ENCODE measurements around the gene SERGEF.

Gene SERGEF

DNA sequence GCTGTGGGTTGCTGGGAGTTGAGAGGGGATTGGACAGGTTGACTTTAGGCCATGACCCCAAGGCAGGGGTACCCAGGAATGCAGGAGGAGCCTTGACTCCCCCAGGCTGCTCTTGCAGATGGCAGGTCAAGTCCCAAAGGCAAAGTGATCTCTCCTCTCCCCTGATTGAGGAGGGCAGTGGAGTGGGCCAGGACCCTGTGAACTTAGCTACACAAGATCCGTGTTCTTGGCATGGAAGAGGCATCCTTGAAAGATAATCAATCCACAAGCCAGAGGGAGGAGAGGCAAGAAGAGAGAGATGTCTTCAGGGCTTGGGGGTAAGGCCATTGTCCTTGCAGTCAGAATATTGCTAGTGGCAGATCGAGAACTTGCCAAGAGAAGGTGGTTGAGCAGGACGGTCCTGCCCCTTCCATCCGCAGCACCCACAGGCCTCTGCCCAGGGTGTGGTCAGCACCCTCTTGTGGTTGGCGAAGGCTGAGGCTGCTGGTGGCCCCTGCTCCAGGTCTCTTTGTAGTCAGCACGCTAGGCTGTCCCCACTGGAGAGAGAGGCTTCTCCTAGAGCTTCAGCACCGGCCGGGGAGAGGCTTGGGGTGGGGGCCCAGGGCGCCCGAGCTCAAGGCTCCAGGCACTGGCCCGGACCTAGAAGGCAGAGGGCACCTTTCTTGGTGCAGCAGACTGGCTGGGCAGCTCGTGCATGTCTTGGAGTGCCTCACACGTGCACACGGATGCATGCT, 232.8 kb downstream of the SERGEF start:
- DNase-seq, result no peak

DNA sequence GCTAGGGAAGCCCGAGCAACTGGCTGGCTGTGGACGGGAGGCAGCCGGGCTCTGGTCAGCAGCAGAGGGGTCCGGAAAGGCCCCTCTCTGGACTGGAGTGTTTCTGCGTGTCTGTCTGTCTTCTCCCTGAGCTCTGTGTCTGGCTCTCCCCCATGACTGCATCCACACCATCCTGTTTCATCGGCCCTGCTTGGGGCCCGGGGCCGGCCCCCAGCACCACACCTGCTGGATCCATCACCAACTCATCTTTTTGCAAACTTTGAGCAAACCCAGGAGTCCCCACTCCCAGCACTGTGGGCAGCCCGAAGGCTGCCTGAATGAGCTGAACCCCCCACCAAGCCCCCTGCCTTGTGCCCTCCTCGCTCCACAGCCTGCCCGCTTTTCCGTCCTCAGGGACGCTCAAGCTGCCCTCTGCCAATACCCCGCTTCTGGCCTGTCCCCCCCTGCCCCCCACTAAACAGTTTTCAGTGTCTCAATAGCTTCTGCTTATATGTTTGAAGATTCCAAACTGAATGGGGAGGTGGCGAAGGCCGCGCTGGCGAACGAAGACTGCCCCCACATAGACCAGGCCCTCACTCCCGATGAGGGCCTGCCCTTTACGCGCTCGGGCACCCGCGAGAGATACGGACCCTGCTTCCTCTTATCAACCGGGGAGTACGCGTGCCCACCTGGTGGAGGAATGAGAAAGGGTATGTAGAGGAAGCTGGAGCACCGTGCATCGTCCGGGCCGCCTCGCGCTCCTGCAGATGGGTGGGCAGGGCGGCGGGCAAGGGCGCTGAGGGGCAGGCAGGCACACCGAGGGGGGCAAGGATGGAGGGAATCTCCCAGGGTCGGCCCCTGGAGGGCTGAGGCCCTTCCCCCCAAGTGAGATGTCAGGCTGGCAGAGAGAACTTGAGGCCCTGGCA, 233.6 kb downstream of the SERGEF start:
- no peak for DNase-seq

GRCh38 chr11:17778352-17778751, 234.5 kb downstream of the SERGEF start:
- no peak for DNase-seq

DNA sequence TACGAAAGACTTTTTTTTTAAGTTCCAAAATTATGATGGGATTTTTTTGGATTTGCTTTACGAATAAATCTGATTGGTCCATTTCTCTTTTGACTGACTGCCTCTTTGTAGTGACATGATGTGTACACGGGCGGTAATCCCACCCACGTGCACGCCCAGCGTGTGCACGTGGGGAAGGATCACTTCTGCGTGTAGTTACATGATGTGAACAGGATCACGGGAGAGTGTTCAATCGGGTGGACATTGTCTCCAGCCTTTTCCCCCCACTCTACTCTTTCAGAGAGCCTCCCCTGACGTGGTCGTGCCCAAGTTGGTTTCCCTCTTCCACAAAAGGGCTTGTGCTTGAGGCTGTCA, 235.1 kb downstream of the SERGEF start:
- DNase-seq, result no peak

GRCh38 chr11:17777086-17777737, 235.6 kb downstream of the SERGEF start:
- DNase-seq, result no peak

GRCh38 chr11:17776212-17776875, 236.5 kb downstream of the SERGEF start:
- no peak for DNase-seq

- no peak for DNase-seq
Measured at GRCh38 chr11:17775507-17776211, 237.2 kb downstream of the SERGEF start.

DNA sequence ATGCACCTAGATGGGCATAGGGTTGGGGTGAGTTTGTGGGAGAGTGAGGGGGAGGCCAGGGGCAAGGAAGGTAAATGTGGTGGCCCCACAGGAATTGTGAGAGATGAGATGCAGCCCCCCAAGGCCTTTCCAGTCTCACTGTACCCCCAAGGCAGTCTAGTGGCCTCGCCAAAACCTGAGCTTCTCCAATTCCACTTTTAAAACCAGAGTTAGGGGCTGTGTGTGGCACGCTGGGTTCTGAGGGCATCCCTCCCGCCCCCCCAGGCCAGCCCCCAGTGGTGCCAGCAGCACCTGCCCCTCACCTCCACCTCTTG, 237.9 kb downstream of the SERGEF start:
- DNase-seq, result no peak

GRCh38 chr11:17774232-17775034, 238.4 kb downstream of the SERGEF start:
- no peak for DNase-seq

DNA sequence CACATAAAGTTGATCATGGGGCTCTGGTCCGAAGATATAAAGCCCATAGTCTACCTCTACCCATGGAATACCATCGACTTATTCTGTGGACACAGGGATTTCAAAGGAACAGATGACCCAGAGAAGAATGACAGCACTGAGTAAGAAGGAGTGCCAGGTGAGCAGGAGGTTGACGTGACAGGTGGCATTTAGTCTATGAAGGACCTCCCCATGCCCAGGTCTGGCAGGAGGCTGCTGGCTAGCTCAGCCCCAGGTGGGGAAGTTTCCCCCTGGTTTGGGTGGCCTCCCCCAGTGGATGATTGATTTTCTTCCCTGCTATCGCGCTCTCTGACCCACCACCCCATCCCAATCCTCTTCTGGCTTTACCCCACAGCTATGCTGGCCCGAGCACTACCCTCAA, 239.2 kb downstream of the SERGEF start:
- DNase-seq, result no peak

- DNase-seq, result no peak
Measured at GRCh38 chr11:17772704-17773600, 239.9 kb downstream of the SERGEF start.

- DNase-seq, result no peak
Measured at GRCh38 chr11:17771841-17772401, 240.9 kb downstream of the SERGEF start.

DNA sequence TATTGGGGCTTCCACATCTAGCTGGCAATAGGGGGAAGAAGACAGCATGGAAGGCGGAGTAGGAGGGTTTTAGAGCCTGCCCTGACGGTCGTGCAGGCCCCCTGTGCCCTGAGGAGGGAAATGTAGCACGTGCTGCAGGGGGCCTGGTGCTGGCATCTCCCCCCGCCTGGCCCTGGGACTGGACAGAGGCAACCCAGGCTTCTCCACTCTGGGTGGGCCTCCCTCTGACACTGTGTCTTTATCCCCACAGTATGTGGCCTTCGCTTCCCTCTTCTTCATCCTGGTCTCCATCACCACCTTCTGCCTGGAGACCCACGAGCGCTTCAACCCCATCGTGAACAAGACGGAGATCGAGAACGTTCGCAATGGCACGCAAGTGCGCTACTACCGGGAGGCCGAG, 241.4 kb downstream of the SERGEF start:
- no peak for DNase-seq

GRCh38 chr11:17770917-17771316, 241.9 kb downstream of the SERGEF start:
- no peak for DNase-seq

DNA sequence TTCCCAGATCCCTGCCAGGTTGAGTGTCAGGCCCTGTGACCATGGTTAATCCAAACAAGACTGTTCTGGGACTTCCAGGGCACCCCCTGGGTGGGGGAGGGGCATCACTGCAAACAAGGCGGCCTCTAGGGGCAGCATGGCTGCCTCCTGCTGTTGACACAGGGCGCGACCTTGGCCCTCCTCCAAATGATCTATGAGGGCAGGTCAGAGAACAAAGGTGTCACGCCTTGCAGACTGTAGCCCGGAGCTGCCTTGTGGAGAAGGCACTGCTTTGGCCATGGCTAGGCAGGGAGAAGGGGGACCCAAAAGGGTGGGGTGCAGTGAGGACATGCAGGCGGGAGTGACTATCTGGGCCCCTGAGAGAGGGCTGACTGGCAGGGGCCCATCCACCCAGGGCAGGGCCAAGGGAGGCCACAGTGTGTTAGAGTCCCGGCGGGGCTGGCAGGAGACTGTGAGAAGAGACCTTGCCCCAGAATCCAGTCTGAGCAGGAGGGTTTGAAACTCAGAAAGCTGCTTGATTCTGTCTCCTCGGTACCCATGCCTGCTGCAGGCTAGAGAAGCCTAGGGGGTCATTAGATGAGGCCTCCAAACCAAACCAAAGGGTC, 242.7 kb downstream of the SERGEF start:
- no peak for DNase-seq

DNA sequence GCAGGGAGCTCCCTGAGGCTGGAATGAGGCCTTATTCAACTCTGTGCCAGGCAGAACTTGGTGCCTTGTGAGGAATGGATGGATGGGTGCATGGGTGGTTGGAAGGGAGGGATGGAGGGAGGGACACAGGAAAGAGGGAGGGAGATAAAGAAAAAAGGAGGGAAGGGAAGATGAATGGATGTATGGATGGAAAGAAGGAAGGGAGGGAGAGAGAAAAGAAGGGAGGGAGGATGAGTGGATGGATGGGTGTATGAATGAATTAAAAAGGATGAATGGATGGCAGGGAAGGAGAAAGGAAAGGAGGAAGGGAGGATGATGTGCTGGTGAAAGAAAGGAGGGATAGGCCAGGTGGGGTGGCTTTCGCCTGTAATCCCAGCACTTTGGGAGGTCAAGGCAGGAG, 243.6 kb downstream of the SERGEF start:
- DNase-seq, result no peak

- DNase-seq, result no peak
Measured at GRCh38 chr11:17768547-17768946, 244.3 kb downstream of the SERGEF start.

DNA sequence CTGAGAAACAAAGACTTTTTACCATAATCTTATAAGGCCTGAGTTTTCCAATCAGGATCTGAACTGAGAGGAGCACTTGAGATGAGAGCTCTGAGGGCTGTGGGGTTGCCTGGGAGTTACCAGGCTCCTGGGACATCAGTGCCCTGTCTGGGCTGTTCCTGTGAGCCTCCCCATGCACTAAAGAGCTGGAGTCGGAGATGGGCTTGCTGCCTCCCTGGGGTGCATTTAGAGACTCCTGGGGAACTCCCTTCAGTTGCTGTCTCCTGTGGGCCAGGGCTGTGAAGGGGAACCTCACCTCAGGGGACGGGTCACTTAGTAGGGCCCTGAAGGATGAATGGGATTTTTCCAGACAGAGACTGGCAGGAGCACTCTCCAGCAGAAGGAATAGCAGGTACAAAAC, 244.9 kb downstream of the SERGEF start:
- DNase-seq, result no peak

DNA sequence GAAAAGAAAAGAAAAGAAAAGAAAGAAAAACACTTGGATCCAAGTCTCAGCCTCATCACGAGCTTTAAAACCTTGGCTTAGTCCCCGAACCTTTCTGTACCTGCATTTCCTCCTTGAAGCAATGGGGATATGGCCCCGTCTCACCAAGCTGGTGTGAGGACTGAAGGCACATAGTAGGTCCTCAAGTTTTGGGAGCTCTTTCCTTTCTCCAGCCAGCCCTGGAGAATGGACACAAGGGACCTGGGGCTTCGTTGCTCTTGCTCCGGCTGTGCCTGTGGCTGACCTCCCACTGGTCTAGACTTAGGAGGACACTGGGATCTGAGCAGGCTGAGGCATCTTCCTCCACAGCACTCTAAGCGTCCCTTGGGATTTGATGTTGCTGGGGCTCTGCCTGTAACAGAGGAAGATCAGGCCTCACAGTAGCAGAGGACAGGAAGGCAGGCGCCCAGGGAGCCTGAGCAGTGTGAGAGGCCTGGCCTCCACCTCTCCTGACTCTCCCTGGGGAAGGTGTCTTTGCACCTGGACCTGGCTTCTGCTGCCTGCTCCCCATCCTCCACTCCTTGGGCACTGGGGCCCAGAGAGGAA, 245.5 kb downstream of the SERGEF start:
- no peak for DNase-seq

DNA sequence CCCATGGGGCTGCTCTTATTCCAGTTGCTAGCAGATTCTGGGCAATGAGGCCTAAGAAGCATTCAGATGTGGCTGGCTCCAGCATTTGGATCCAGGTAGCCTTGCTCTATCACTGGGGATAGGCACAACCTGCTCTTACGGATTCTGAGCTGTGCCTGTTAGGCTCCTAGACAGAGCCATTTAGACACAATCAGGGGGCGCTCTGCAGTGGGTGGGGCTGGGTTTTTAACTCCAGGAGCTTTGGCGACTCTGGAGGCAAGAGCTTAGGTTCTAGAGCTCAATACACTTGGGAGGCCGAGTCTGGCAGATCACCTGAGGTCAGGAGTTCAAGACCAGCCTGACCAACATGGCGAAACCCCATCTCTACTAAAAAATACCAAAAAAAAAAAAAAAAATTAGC, 246.3 kb downstream of the SERGEF start:
- no peak for DNase-seq

Measured in NK-92 treated with Interleukin-12 subunit alpha and Interleukin-12 subunit beta, amount 100 ng/mL, for 24 hours (cell line).